Stimulated activated CD8-positive, alpha-beta memory T cell treated with anti-CD3 and anti-CD28 coated beads, Interleukin-12 subunit alpha, Interleukin-12 subunit beta, amount 100 ng/mL, for 1 hour (primary cell): ENCODE measurements around the gene CNKSR3.

Experiments used
- DNase-seq: peaks from one replicate; pipeline ENCODE4 v3.0.0-alpha.2; 2020; ENCODE audit warnings: low read depth

Gene CNKSR3

DNA sequence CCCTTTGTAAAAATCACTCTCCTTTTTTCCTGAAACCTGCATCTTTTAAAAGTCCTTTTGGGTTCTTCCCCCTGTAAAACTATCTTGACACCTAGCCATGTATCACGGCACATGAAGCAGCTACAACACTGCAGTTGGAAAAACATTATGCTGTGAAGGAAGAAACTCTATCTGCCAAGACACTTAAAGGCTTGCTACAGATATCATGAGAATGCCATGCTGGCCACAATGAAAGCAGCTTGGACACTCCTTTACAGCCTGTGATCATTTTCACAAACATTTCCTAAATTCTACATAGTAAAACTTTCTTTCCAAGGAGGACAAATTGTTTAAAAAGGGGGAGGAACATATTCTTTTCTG, 31.8 kb downstream of the CNKSR3 start:
- DNase-seq: no peak

DNA sequence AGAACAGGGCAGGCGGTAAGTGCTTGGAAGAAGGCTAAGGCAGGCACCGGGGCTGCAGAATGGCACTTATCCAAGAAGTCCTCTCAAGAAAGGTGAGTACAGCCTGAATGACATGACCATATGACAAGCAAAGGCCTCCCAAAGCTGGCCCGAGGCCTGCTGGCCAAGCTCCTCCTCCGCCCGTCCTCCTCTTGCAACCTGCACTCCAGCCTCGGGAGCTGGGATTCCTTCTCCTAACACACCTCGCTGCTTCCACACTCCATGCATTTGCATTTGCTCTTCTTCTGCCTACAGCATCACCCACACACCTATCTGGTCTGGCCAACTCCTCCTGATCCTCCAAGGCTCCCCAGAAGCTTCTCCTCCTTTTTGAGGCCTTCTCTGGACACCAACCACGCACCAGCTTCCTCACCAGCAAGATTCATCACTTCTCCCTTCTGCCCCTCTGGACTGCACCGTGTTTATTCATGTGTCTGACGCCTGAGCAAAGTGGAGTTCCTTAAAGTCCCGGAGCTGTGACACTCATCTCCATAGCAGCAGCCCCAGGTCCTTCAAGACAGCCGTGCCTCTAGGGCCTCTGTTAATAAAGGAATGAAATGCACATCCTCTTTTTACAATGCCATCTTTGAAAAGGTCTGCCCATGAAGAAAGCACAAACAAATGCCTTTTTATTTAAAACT, 32.3 kb downstream of the CNKSR3 start:
- no peak for DNase-seq

DNA sequence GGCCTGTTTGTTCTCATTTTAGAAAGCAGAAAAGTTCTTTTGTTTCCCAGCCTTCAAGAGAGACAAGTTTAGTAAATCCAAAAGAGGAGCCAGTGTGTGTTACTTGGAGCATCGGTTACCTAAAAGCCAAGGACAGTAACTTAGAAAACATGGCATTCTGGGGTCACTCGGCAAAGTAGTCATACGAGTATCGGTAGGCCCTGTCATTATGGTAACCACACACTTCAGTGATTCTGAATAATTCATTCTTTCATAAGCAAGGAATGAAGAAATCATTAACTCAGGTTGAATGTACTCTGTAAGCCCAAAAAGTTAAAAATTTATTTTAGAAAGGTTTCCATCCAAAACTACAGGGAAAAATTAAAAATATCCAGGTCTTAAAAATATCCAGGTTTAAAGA, 34.0 kb downstream of the CNKSR3 start:
- no peak for DNase-seq

DNA sequence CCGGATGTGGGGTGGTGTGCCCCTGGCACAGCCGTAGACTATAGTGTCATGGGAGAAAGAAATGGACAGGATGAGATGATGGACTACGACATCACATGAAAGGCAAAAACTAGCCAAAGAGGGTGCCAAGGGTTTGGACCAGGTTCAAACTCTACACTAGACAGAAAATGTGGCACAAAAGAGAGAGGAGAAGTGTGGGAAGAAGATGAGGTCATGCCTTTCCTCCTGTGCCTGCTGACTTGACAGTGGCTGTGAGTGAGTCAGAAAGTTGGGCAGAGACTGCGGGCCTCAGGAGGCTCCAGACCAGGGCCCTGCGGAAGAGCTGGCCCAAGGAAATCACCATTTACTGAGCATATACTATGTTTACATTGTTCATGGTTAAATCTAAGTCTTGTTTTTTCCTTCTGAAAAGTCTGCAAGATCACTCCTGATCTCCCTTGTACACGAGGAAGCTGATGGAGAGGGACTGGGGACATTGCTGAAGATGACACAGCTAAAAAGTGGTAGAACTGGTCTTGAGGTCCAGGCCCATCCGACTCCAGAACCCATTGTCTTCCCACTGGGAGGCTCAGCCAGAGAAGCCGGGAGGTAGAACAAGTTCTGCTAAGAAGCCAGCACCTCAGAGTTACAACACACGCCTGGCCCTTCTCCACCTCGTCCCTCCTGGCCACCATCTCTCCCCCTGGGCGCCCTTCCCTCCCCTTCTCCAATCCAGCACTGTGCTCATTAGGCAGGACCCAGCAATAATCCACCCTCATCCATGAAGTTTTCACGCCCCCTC, 35.6 kb downstream of the CNKSR3 start:
- DNase-seq: no peak

DNA sequence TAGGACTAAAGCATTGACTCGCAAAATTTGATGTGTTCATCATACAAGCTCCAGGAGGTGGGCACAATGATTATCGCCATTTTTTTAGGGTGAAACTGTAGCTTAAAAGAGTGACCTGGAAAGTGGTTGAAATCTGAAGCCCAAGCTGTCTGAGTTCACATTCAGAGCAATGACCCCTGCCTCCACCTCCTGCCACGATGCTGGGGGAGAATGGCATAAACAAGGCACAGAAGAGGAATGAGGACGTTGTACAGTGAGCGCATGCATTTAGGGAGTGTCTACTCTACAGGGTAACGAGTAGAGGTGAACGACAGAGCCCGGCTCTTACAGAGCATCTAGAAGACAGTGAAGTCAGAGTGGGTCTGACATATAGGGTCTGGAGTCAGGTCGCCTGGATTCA, 37.2 kb downstream of the CNKSR3 start:
- DNase-seq: no peak

DNA sequence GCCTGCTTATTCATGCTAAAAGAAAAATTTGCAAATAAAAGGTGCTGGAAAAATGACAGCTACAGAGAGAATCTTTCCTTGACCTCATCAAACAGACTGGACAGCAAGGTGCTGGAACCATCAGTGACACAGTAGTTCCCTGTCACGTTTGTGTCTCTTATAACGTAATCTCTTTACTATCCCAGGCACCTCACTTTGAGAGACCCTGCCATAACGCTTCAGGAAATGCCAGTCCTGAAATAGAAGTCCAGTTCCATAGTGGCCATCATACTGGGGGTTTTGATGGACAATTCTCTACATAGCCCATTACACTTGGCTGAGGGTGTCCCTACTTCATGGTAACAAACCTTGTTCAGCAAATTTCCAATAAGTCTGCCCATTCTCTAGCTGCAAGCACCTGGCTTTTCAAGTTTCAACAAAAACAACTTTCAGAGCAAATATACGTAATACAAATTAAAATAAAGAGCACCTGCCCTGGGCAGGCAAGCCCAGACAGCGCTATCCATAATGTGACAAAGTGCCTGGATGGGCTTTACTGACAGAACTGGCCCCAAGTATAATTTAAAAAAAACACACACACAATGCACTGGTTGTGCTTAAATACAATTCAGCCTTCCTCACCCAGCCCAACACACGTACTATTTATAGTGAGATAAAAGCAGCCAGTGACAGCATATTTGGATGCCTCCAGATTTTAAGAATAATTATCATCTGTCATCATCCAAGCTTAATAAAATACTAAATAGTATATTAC, 38.7 kb downstream of the CNKSR3 start:
- no peak for DNase-seq

DNA sequence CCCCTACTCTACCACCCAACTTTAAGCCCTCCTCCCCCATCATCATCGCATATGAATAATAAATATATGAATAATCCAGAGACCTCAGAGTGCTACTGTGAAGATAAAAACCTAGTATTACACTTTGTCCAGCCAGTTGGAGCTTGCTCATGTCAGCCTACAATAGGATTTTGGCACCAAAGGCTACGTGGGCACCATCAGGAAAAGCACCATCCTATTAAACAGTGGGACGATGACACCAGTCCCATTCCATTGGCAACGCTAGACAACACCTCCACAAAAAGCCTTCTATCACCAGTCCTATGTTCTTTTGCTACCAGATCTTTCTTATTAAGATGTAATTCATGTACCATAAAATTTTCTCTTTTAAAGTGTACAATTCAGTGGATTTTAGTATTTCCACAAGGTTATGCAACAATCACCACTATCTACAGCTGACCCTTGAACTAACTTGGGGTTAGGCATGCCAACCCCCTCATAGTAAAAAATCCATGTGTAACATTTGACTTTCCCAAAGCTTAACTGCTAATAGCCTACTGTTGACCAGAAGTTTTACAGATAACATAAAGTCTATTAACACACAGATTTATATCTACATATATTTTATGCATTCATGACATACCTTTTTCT, 41.1 kb downstream of the CNKSR3 start:
- DNase-seq: no peak

DNA sequence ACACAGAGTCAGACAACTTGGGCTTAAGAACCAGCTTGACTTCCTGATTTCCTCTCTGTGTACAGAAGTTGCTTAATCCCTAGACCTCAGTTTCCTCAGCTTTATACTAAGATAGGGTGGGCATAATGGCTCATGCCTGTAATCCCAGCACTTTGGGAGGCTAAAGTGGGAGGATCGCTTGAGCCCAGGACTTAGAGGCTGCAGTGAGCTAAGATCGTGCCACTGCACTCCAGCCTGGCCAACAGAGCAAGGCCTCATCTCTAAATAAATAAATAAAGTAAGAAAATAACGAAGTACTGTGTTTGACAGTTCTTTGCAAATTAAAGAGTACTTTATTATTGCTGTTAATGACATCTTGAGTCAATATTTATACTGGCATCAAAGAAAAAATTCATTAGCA, 41.7 kb downstream of the CNKSR3 start:
- no peak for DNase-seq

DNA sequence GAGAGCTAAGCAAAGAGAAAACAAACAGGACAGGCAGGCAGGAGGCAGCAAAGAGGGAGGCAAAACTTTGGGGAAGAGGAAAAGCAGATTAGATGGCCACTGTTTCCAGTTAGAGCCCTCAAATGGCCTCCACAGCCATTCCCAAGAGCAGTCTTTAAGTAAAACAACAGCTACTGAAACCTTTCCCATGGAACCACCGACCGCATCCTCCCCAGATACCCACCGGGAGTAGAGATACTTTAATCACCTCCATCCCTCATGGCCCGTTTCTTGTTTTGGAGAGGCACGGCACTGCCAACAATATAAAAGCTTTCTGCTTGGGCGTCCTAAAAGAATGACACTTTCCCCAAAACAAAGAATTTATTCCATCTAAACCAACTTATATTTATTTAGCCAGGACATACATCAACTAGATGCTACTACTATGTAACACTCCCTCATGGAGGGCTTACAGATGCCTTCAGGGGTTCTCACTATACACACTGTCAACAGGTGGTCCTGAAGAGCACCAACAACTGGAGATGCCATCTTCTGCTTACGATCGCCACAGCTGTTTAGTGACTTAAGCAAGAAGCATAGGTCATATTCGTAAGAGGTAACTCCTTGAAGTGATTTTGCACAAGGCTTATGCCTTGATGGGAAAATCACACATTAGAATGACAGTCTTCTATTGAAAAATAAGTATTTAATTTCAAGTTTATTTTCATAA, 43.4 kb downstream of the CNKSR3 start:
- DNase-seq: no peak

DNA sequence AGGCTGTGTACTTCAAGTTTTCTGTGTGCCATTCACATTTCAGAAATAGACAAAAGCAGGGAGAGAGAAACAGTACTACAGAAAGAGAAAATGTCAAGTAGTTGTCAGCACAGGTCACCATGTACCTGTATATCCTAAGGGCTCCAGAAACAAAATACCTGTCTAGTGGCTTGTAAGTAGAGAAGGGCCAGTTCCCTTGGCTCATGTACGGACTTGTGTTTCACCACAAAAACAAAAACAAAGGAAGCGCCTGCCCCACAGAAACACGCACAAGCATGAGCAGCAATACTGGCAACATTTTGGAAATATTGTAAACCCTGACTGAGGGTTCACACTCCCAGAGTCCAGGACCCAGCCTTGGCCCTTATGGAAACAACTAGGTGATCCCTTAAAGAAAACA, 44.3 kb downstream of the CNKSR3 start:
- DNase-seq: no peak

DNA sequence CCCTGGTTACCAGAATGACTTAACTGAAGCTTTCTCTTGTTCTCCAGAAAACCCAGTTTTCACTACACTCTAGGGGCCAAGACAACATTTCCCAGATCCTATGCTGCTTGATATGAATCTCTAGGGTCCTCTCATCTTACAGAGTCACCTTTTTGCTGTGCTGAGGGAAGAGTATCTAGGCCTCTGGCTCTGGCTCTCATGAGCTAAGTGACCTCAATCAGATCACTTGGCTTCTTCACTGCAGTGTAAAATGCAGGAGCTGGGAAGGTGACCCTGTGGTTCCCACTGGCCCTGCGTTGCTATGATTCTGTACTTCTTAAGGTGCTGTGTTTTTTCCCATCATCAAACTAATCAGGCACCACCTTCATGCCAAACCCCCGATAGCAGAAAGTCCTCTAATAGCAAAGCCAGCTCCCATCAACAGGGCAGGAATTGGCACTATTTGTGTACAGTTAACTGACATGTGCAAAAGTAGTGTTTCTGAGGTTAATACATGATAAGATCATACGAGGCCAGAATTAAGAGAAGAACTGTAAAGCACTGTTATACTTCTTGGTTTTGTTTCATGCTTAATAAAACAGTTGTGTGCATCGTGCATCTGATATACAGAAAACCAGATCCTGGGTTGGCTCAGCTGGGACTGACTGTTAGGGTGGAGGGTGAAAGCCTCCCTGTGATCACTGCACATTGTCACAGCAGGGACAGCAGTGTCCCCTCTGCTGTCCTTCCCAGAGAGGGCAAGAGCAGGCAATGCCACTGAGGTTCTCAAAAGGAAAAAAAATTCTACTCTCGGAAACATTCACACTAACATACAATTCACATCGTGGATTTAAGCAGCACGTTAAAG, 46.7 kb downstream of the CNKSR3 start:
- no peak for DNase-seq

DNA sequence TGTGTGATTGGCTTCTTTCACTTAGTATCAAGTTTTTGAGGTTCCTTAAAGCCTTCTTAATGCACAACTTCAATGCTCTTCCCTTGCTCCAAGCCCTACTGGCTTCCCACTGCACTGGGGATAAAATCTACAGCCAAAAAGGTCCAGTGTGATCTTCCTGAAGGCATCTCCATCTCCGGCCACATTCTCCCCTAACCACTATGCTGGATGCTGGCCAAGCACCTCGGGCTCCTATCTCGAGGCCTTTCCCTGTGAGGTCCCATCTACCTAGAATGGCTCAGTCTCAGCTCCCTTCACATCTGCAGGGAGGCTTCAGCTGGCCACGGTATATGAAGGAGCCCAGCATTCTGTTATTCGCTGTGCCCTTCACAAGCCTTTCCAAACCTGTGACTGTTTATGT, 48.1 kb downstream of the CNKSR3 start:
- no peak for DNase-seq

DNA sequence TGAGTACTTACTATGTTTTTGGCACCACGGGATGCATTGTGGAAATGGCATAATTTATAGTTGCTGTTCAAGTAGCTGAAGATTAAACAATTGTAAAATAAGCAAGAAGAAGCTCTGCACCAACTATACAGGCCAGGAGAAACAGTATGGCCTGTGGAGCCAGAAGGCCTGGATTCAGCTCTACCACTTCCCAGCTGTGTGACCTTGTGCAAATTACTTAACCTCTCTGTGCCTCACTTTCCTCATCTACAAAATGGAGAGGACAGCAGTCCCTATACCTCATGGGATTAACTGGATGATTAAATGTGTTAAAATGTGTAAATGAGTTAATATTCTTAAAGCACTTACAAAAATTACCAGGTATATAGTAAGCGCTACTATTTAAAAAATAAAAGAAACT, 49.1 kb downstream of the CNKSR3 start:
- no peak for DNase-seq

DNA sequence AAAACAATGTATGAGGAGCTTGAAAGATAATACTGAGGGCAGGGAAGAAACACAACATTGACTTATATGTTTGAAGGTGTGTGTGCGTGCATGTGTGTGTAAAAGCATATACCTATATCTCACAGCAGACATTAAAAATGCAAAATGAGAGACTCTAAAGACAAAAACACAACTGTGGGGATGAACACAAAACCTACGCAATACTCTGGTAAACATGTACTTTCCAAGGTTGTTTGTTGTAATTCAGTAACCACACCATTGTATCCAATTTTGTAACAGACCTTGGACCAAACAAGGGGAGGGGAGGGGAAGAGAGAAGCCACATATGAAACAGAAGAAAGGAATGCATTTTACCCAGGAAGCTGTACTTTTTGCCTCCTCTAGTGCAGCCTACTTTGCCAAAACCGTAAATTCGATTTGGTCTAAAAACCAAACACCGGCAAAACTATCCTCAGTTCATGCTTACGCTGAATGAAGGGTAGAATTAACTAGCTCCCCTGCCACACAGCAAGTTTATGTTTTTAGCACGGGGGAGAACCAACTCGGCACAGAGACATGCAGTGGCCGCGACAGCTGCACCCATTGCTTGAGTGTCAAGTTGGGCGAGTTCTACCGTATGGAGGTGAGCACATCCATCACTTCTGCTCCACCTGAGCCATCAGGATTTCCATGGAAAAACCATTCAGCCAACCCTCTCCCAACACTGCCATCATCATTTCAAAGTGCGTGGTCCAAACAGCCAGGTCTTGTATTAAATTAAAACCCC, 50.0 kb downstream of the CNKSR3 start:
- DNase-seq: no peak

DNA sequence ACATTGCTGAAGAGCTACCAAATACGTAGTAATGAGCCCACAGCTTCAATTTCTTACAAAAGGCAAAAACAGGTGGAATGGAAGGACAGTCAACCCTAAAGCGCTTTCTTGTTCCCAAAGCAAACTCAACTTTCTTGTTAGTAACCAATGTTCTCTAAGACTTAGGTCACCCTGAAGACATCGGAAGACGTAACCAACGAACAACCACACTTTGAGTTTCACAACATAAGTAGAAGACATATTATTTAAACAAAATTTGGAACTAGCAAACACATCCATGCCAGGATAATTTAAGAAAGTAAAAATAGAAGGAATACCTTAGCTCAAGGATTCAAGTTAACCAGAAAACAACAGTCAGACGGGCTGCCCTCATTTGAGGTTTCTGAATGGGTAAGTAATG, 51.0 kb downstream of the CNKSR3 start:
- no peak for DNase-seq

DNA sequence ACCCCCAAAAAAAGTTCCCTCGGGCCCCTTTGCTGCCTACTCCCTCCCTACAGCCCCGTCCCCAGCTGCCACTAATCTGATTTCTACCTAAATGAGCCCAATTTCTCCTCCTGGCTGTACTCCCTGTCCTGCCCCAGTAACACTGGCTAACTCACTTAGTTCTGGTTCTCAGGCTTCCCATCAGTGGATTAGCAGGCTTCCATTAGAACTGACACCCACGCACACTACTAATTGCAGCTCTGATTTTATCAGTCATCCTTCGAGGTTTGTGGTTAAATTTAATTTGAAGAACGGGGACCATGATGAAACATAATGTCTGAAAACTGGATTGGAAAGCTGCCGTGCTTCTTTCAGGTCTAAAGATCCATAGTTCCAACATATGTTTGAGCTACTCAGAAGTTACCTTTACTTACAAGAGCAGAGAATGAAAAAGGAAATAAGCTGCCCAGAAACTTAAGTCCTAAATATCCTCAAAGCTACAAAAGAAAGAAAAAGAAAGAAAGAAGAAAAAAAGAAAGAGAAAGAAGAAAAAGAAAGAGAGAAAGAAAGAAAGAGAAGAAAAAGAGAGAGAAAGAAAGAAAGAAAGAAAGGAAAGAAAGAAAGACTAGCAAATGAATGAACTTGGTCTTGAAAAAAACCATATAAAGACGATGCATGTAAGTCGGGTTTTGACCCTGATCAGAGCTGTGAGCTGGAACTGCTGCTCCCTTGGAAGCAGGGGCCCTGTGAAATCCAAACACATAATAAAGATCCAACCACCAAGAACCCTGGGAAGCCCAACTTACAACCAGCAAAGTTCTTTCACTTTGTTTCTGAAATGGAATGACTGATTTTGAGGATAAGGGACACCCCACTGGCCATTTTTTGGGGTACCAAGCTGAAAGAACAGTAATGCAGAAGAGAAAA, 51.7 kb downstream of the CNKSR3 start:
- no peak for DNase-seq

DNA sequence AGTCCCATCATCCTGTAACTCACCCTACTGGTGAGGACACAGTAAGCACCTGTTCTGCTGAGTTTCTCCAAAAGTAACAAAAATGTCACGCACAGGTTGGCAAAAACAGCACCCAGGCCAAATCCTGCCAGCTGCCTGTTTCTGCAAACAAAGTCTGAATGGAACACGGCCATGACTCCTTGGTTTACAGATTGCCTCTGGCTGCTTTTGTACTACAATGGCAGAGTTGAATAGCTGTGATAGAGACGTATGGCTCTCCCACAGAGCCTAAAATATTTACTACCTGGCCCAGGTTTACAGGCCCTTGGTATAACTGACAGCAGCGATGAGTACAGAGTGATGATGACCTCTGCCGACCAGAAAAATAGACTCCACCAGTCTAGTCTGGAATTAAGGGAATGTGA, 52.6 kb downstream of the CNKSR3 start:
- no peak for DNase-seq

DNA sequence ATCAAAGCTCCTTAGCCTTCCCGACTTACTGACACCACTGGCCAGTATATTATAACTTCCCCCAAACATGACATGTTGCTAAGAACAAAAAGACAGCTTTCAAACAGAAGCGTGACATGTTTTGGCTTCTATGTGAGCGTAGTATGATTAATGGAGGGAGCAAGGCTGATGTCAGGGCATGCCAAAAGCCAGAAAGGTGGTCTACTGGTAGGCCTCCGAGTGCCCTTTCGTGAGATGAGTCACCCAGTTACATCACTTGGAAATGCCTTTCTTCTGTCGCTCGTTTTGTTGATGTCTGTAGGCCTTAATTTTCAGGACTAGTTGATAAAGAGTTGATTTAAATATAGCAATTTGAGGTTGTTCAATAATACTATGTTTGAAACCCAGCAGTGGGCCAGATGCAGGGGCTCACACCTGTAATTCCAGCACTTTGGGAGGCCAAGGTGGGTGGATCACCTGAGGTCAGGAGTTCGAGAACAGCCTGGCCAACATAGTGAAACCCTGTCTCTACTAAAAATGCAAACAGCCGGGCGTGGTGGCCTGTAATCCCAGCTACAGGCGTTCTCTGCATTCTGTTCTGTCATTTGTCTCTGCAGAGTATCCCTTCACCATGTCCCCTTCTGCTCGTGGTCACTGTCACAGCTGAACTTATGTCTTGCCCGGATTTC, 53.3 kb downstream of the CNKSR3 start:
- no peak for DNase-seq

DNA sequence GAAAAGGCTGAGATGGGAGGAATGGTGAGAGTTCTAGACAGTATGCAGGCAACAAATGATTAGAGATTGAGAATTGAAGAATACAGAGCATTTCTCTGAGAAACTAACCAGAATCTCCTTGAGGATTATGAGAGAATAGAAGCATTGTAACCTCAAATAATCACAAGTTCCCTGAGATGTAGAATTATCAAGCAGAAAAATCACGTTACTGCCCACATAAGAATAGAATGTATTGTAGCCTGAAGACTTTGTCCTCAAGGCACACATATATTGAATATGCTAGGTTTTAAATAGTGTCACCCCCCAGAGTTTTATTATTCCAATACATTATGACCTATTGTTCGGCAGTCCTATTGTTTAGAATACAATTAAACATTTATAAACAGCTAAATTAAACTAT, 57.2 kb downstream of the CNKSR3 start:
- no peak for DNase-seq
